GM23338 (cell line): ENCODE data around the gene EGR1.

Experiments used
- CREB1 ChIP-seq: fragments of 250-450 bp; sonication (Bioruptor Pico); IDR thresholded peaks from 2 replicates; pipeline ENCODE4 v1.5.0; 2020; ENCODE audit warnings: low read depth, mild to moderate bottlenecking, moderate library complexity
- EZH2 ChIP-seq: fragments of 200-600 bp; sonication (generic); IDR thresholded peaks from one replicate; pipeline ENCODE4 v1.8.0; 2017; ENCODE audit warnings: antibody characterized with exemption, mild to moderate bottlenecking, low read depth; ENCODE audit not compliant: unreplicated experiment
- EZH2phosphoT487 ChIP-seq: fragments of 200-600 bp; sonication (generic); IDR thresholded peaks from one replicate; pipeline ENCODE4 v1.8.1; 2018; ENCODE audit warnings: antibody characterized with exemption; ENCODE audit not compliant: unreplicated experiment
- JUNB ChIP-seq: IDR thresholded peaks from one replicate; pipeline ENCODE4 v1.6.1; 2016; ENCODE audit warnings: antibody characterized with exemption; ENCODE audit not compliant: unreplicated experiment
- POLR2AphosphoS5 ChIP-seq: IDR thresholded peaks from 2 replicates; pipeline ENCODE4 v1.6.1; 2016; ENCODE audit warnings: antibody characterized with exemption, low read depth
- STAT1 ChIP-seq: IDR thresholded peaks from one replicate; pipeline ENCODE4 v1.6.1; 2016; ENCODE audit warnings: antibody characterized with exemption; ENCODE audit not compliant: unreplicated experiment
- ZNF331 ChIP-seq: fragments of 250-450 bp; sonication (Bioruptor Pico); IDR thresholded peaks from 2 replicates; pipeline ENCODE4 v1.5.0; 2020; ENCODE audit warnings: low read depth, mild to moderate bottlenecking, moderate library complexity
- TF ChIP-seq, protein P1 (sequence below), 2 experiments: fragments of 200-600 bp in 1 of 2; sonication (generic) in 1 of 2; conservative IDR thresholded peaks; 2 replicates each; pipeline versions ENCODE4 v1.5.1 to v1.6.1; 2016 to 2017; ENCODE audit warnings: antibody characterized with exemption in 2 of 2, low read depth in 2 of 2, mild to moderate bottlenecking in 2 of 2, moderate library complexity in 1 of 2
- TF ChIP-seq, protein P2 (sequence below): IDR thresholded peaks from 2 replicates; pipeline ENCODE4 v1.6.1; 2016; ENCODE audit warnings: antibody characterized with exemption
- TF ChIP-seq, protein P3 (sequence below): IDR thresholded peaks from one replicate; pipeline ENCODE4 v1.6.1; 2018; ENCODE audit warnings: antibody characterized with exemption; ENCODE audit not compliant: unreplicated experiment
- TF ChIP-seq, protein P4 (sequence below): fragments of 250-450 bp; sonication (Bioruptor Pico); IDR thresholded peaks from 2 replicates; pipeline ENCODE4 v1.5.0; 2020; ENCODE audit warnings: mild to moderate bottlenecking, moderate library complexity

DNA sequence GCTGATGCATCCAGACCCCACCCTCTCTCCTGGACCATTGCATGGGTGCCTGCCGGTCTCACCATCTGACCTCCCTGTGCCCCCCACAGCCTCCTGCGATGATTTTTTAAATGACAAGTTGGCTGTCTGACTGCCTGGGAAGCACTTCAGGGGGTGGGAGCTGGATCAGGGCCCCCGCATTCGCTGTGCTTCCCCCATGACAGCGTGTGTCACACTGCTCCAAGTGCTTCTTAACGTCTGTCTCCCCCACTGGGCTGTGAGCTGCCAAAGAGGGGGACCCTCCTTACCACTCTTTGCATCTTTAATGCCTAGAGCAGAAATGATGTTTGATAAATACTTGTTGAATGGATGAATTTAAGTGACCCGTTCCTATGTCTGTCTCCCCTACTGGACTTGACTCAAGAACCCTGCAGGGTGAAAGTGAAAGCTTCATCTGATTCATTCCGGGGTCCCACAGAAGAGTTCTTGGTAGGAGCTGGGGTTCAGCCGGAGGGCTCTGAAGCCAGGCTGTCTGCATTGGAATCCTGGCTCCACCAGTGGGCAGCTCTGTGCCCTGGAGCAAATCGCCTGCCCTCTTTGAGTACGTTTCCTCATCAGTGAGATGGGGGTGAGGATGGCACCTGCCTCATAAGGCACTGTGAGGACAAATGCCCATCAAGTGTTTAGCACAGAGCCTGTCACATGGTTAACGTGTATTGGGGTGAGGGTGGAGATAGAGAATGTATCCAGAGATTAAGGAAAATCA lies 7.6 kb upstream of the EGR1 start:
- TF ChIP-seq, protein P1, sequence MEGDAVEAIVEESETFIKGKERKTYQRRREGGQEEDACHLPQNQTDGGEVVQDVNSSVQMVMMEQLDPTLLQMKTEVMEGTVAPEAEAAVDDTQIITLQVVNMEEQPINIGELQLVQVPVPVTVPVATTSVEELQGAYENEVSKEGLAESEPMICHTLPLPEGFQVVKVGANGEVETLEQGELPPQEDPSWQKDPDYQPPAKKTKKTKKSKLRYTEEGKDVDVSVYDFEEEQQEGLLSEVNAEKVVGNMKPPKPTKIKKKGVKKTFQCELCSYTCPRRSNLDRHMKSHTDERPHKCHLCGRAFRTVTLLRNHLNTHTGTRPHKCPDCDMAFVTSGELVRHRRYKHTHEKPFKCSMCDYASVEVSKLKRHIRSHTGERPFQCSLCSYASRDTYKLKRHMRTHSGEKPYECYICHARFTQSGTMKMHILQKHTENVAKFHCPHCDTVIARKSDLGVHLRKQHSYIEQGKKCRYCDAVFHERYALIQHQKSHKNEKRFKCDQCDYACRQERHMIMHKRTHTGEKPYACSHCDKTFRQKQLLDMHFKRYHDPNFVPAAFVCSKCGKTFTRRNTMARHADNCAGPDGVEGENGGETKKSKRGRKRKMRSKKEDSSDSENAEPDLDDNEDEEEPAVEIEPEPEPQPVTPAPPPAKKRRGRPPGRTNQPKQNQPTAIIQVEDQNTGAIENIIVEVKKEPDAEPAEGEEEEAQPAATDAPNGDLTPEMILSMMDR (conservative IDR thresholded peaks at IDR 0.05; ENCODE audit: low read depth in 2 of 2) = 0 out of 4 replicates have a peak, but pooled peaks of 1 of the 2 experiments have one; percentile 7
- TF ChIP-seq EZH2 (no peak), POLR2AphosphoS5 (no peak), JUNB (no peak), CREB1 (CRISPR knock-in tag) (no peak), EZH2phosphoT487 (no peak), ZNF331 (CRISPR knock-in tag) (no peak), STAT1 (no peak)
- TF ChIP-seq, protein P2, sequence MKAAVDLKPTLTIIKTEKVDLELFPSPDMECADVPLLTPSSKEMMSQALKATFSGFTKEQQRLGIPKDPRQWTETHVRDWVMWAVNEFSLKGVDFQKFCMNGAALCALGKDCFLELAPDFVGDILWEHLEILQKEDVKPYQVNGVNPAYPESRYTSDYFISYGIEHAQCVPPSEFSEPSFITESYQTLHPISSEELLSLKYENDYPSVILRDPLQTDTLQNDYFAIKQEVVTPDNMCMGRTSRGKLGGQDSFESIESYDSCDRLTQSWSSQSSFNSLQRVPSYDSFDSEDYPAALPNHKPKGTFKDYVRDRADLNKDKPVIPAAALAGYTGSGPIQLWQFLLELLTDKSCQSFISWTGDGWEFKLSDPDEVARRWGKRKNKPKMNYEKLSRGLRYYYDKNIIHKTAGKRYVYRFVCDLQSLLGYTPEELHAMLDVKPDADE = no peak
- TF ChIP-seq, protein P3, sequence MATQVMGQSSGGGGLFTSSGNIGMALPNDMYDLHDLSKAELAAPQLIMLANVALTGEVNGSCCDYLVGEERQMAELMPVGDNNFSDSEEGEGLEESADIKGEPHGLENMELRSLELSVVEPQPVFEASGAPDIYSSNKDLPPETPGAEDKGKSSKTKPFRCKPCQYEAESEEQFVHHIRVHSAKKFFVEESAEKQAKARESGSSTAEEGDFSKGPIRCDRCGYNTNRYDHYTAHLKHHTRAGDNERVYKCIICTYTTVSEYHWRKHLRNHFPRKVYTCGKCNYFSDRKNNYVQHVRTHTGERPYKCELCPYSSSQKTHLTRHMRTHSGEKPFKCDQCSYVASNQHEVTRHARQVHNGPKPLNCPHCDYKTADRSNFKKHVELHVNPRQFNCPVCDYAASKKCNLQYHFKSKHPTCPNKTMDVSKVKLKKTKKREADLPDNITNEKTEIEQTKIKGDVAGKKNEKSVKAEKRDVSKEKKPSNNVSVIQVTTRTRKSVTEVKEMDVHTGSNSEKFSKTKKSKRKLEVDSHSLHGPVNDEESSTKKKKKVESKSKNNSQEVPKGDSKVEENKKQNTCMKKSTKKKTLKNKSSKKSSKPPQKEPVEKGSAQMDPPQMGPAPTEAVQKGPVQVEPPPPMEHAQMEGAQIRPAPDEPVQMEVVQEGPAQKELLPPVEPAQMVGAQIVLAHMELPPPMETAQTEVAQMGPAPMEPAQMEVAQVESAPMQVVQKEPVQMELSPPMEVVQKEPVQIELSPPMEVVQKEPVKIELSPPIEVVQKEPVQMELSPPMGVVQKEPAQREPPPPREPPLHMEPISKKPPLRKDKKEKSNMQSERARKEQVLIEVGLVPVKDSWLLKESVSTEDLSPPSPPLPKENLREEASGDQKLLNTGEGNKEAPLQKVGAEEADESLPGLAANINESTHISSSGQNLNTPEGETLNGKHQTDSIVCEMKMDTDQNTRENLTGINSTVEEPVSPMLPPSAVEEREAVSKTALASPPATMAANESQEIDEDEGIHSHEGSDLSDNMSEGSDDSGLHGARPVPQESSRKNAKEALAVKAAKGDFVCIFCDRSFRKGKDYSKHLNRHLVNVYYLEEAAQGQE = no peak
- TF ChIP-seq, protein P4, sequence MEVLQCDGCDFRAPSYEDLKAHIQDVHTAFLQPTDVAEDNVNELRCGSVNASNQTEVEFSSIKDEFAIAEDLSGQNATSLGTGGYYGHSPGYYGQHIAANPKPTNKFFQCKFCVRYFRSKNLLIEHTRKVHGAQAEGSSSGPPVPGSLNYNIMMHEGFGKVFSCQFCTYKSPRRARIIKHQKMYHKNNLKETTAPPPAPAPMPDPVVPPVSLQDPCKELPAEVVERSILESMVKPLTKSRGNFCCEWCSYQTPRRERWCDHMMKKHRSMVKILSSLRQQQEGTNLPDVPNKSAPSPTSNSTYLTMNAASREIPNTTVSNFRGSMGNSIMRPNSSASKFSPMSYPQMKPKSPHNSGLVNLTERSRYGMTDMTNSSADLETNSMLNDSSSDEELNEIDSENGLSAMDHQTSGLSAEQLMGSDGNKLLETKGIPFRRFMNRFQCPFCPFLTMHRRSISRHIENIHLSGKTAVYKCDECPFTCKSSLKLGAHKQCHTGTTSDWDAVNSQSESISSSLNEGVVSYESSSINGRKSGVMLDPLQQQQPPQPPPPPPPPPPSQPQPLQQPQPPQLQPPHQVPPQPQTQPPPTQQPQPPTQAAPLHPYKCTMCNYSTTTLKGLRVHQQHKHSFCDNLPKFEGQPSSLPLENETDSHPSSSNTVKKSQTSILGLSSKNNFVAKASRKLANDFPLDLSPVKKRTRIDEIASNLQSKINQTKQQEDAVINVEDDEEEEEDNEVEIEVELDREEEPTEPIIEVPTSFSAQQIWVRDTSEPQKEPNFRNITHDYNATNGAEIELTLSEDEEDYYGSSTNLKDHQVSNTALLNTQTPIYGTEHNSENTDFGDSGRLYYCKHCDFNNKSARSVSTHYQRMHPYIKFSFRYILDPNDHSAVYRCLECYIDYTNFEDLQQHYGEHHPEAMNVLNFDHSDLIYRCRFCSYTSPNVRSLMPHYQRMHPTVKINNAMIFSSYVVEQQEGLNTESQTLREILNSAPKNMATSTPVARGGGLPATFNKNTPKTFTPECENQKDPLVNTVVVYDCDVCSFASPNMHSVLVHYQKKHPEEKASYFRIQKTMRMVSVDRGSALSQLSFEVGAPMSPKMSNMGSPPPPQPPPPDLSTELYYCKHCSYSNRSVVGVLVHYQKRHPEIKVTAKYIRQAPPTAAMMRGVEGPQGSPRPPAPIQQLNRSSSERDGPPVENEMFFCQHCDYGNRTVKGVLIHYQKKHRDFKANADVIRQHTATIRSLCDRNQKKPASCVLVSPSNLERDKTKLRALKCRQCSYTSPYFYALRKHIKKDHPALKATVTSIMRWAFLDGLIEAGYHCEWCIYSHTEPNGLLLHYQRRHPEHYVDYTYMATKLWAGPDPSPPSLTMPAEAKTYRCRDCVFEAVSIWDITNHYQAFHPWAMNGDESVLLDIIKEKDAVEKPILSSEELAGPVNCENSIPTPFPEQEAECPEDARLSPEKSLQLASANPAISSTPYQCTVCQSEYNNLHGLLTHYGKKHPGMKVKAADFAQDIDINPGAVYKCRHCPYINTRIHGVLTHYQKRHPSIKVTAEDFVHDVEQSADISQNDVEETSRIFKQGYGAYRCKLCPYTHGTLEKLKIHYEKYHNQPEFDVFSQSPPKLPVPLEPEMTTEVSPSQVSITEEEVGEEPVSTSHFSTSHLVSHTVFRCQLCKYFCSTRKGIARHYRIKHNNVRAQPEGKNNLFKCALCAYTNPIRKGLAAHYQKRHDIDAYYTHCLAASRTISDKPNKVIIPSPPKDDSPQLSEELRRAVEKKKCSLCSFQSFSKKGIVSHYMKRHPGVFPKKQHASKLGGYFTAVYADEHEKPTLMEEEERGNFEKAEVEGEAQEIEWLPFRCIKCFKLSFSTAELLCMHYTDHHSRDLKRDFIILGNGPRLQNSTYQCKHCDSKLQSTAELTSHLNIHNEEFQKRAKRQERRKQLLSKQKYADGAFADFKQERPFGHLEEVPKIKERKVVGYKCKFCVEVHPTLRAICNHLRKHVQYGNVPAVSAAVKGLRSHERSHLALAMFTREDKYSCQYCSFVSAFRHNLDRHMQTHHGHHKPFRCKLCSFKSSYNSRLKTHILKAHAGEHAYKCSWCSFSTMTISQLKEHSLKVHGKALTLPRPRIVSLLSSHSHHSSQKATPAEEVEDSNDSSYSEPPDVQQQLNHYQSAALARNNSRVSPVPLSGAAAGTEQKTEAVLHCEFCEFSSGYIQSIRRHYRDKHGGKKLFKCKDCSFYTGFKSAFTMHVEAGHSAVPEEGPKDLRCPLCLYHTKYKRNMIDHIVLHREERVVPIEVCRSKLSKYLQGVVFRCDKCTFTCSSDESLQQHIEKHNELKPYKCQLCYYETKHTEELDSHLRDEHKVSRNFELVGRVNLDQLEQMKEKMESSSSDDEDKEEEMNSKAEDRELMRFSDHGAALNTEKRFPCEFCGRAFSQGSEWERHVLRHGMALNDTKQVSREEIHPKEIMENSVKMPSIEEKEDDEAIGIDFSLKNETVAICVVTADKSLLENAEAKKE (CRISPR knock-in tag) = no peak
